ENCODE measurements around the gene SCAMP2. TPM values are rescaled to one million over a fixed set of nuclear protein-coding genes. Genes with fewer than 3 reads are reported as not detected.

SCAMP2 gene
- total RNA-seq, 2 experiments from 2014 or later, result 56.1 to 56.9 TPM

GRCh38 chr15:74798388-74799254 is 74.5 kb downstream of the SCAMP2 start:
- peak overlapping the region; percentile 93 for H3K27ac Mint-ChIP-seq
- Histone ChIP-seq H3K9me3 (ENCODE audit: control insufficient read depth in 1 of 2, insufficient read depth in 1 of 2, low read length in 2 of 2) (no peaks in the 10 kb centered on the region), H3K36me3 (ENCODE audit: insufficient read depth, low read length) (peaks cover 71% of the 10 kb centered on the region), H3K27me3 (ENCODE audit: control insufficient read depth in 1 of 2, insufficient read depth in 2 of 2, low read length in 2 of 2) (no peaks in the 10 kb centered on the region), H3K4me3 (ENCODE audit: low read length) (no peak overlapping the region), H3K4me1 (ENCODE audit: insufficient read depth, low read length) (peaks cover 72% of the 10 kb centered on the region), H3K27ac (ENCODE audit: low read depth in 1 of 2, low read length in 2 of 2) (peak overlapping the region; percentile 85 to 90)
- no peak for ATAC-seq (ENCODE audit: poor library complexity)
- H3K27me3 Mint-ChIP-seq, result no peaks in the 10 kb centered on the region
- H3K9me3 Mint-ChIP-seq, result no peaks in the 10 kb centered on the region
- H3K36me3 Mint-ChIP-seq (ENCODE audit: low read depth), result peaks cover 77% of the 10 kb centered on the region
- TF ChIP-seq CTCF (IDR thresholded peaks at IDR 0.05), result no peak
- DNase-seq, result no peak
- peaks cover 61% of the 10 kb centered on the region for H3K4me1 Mint-ChIP-seq (ENCODE audit: low read depth)
- ChIA-PET POLR2A (interaction anchor here (33.5 kb wide), 1 partner anchor 19 kb away, joined by 925 read pairs; the partner anchor contains the start of gene CSK), CTCF (interaction anchor here (1.5 to 14.8 kb wide), 5 partner anchors 8 to 151 kb away, joined by 5 to 353 read pairs (median 34); partner anchors contain the start of gene CSK)
- peak overlapping the region; percentile 65 for H3K4me3 Mint-ChIP-seq
- intact Hi-C loops (cut with DNase I, micrococcal nuclease), result loop anchor here in 1 of 2 experiments (5.0 kb wide), 1 partner anchor 154 kb away; no protein-coding TSS in a partner anchor

- Histone ChIP-seq H3K36me3 (ENCODE audit: insufficient read depth, low read length) (peaks cover 64% of the 10 kb centered on the region), H3K4me1 (ENCODE audit: insufficient read depth, low read length) (peaks cover 96% of the 10 kb centered on the region), H3K9me3 (ENCODE audit: control insufficient read depth in 1 of 2, insufficient read depth in 1 of 2, low read length in 2 of 2) (no peaks in the 10 kb centered on the region), H3K27ac (ENCODE audit: low read depth in 1 of 2, low read length in 2 of 2) (peak overlapping the region; percentile 11 to 90), H3K4me3 (ENCODE audit: low read length) (no peak overlapping the region), H3K27me3 (ENCODE audit: control insufficient read depth in 1 of 2, insufficient read depth in 2 of 2, low read length in 2 of 2) (no peaks in the 10 kb centered on the region)
- intact Hi-C loops (cut with DNase I, micrococcal nuclease), result loop anchor here (1.0 to 5.0 kb wide), 3 partner anchors 9 to 156 kb away; no protein-coding TSS in a partner anchor
- Mint-ChIP-seq H3K4me1 (ENCODE audit: low read depth) (peaks cover 86% of the 10 kb centered on the region), H3K36me3 (ENCODE audit: low read depth) (peaks cover 66% of the 10 kb centered on the region), H3K9me3 (no peaks in the 10 kb centered on the region), H3K27ac (peak overlapping the region; percentile 93), H3K27me3 (no peaks in the 10 kb centered on the region), H3K4me3 (peak overlapping the region; percentile 74)
- ChIA-PET CTCF (interaction anchor here (0.7 to 14.8 kb wide), 5 partner anchors 8 to 164 kb away, joined by 3 to 353 read pairs (median 19); partner anchors contain the start of gene CSK), POLR2A (interaction anchor here (1.4 to 33.5 kb wide), 2 partner anchors 17 to 142 kb away, joined by 3 to 925 read pairs; partner anchors contain the start of genes COX5A and CSK)
- ATAC-seq (ENCODE audit: poor library complexity) (peak; percentile 22), DNase-seq (peak in 5 of 14 experiments; percentile 55 to 65 (median 62))
- TF ChIP-seq CTCF (IDR thresholded peaks at IDR 0.05), result no peak
Observed at GRCh38 chr15:74795966-74796625, 77.1 kb downstream of the SCAMP2 start.

- Mint-ChIP-seq H3K27ac (peak overlapping the region; percentile 93), H3K36me3 (ENCODE audit: low read depth) (peaks cover 56% of the 10 kb centered on the region), H3K4me1 (ENCODE audit: low read depth) (peaks cover 91% of the 10 kb centered on the region), H3K27me3 (no peaks in the 10 kb centered on the region), H3K4me3 (peak overlapping the region; percentile 69), H3K9me3 (no peaks in the 10 kb centered on the region)
- ChIA-PET CTCF (interaction anchor here (3.2 to 14.8 kb wide), 3 partner anchors 7 to 24 kb away, joined by 19 to 353 read pairs (median 231); partner anchors contain the start of gene CSK), POLR2A (interaction anchor here (1.4 to 33.5 kb wide), 3 partner anchors 16 to 143 kb away, joined by 3 to 925 read pairs (median 6); partner anchors contain the start of genes COX5A, CSK and FAM219B)
- Histone ChIP-seq H3K27me3 (ENCODE audit: control insufficient read depth in 1 of 2, insufficient read depth in 2 of 2, low read length in 2 of 2) (no peaks in the 10 kb centered on the region), H3K9me3 (ENCODE audit: control insufficient read depth in 1 of 2, insufficient read depth in 1 of 2, low read length in 2 of 2) (no peaks in the 10 kb centered on the region), H3K4me3 (ENCODE audit: low read length) (no peak overlapping the region), H3K4me1 (ENCODE audit: insufficient read depth, low read length) (peaks cover 96% of the 10 kb centered on the region), H3K27ac (ENCODE audit: low read depth in 1 of 2, low read length in 2 of 2) (peak overlapping the region; percentile 59 to 90), H3K36me3 (ENCODE audit: insufficient read depth, low read length) (peaks cover 63% of the 10 kb centered on the region)
- intact Hi-C loops (cut with DNase I, micrococcal nuclease), result loop anchor here (1.0 to 5.0 kb wide), 2 partner anchors 8 to 157 kb away; no protein-coding TSS in a partner anchor
- TF ChIP-seq CTCF (IDR thresholded peaks at IDR 0.05), result no peak
- DNase-seq (peak in 2 of 14 experiments; percentile 50 to 51), ATAC-seq (ENCODE audit: poor library complexity) (peak; percentile 38)
Observed at GRCh38 chr15:74794970-74795349, 78.2 kb downstream of the SCAMP2 start.
